ENCODE data around the gene GBE1.

DNA sequence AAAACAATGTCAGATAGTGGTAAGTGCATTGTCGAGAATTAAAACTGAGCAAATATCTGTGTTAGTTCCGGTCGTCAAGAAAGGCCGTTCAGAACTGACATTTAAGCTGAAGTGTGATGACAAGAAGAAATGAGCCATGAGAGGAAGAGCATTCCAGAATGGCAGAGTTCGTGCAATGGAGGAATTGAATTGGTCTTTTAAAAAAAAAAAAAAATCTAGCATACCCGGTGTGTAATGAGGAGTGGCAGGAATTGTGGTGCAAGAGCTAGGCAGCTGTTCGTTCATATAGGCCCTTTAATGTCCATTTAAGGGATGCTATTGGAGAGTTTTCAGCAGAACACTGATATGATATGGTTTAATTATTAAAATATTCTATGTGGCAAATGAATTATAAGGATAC, 2.6 kb upstream of the GBE1 start:
- TF ChIP-seq EZH2 (IDR thresholded peaks at IDR 0.05; ENCODE audit: low read length), result no peak
- TF ChIP-seq, protein P1, sequence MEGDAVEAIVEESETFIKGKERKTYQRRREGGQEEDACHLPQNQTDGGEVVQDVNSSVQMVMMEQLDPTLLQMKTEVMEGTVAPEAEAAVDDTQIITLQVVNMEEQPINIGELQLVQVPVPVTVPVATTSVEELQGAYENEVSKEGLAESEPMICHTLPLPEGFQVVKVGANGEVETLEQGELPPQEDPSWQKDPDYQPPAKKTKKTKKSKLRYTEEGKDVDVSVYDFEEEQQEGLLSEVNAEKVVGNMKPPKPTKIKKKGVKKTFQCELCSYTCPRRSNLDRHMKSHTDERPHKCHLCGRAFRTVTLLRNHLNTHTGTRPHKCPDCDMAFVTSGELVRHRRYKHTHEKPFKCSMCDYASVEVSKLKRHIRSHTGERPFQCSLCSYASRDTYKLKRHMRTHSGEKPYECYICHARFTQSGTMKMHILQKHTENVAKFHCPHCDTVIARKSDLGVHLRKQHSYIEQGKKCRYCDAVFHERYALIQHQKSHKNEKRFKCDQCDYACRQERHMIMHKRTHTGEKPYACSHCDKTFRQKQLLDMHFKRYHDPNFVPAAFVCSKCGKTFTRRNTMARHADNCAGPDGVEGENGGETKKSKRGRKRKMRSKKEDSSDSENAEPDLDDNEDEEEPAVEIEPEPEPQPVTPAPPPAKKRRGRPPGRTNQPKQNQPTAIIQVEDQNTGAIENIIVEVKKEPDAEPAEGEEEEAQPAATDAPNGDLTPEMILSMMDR (optimal IDR thresholded peaks at IDR 0.05 in 1 of 3, IDR thresholded peaks at IDR 0.05 in 1 of 3, conservative IDR thresholded peaks at IDR 0.05 in 1 of 3; ENCODE audit: extremely low read depth in 1 of 3, insufficient read depth in 2 of 3, low read length in 3 of 3), result no peak

All from keratinocyte (primary cell).